GM18907 (cell line): ENCODE results near the gene CPSF3.

ENCODE experiments used
- ATAC-seq: cut with Tn5 transposase; IDR thresholded peaks from one replicate; pipeline ENCODE4 v1.9.1; 2021; ENCODE audit warnings: mild to moderate bottlenecking, moderate library complexity; ENCODE audit not compliant: unreplicated experiment

CPSF3 gene

DNA sequence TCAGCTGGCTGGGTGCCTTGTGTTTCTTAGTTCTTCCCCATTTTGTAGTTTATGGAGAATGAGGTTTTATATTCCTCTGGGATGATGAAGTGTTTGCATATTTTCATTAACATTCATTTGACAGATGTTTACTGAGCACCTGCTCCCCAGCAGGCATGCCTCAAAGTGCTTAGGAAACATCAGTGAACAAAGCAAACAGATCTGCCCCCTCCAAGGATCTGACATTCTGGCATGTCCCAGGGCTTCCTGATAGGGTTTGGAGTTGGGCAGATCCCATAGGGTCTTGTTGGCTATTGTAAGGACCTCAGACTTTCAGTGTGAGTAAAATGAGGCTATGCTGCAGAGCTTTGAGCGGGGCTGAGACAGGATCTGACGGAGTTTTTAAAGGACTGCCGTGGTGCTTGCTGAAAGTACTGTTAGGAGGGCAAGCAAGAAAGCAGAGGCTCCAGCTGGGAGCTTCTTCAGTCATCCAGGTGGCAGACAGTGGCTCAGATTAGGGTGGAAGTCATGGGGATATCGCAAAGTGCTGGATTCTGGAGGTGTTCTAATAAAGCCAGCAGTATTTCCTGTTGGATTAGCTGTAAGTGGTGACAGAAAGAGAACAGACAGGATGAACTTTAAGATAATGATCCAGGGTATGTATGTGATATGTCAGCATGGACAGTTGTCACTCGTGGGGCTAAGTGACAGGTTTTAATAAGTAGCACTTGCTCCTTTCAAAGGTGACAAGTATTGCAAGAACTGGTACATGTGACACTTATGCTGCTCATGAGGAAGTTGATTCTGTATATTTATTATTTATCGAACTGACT, 39.6 kb downstream of the CPSF3 start:
- ATAC-seq, result no peak

DNA sequence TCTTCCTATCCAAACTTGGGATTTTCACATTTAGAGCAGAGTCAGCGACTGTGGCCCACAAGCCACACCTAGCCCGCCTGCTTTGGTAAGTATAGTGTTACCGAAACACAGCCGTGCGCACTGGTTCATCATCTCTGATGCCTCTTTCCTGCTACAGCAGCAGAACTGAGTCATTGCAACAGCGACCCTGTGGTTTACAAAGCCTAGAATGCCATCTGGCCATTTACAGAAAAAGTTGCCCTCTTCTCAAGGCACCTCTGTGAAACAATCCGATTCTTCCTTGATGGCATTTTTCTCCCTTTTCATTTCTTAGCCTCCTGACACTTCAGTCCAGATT, 40.2 kb downstream of the CPSF3 start:
- no peak for ATAC-seq

DNA sequence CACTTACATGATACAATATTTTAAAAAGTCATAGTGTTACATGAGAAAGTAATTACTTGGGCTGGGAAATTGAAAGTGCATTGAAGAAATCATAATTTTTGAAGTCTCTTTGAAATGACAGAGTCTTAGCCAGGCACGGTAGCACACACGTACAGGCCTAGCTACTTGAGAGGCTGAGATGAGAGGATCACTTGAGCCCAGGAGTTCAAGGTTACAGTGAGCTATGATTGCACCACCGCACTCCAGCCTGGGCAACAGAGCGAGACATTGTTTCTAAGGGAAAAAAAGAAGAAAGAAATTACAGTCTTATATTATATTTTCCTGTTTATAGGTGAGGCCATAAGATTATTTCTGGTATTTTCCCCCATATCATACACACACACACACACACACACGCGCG, 41.7 kb downstream of the CPSF3 start:
- ATAC-seq, result no peak

GRCh38 chr2:9466147-9466683, 42.8 kb downstream of the CPSF3 start:
- ATAC-seq, result no peak

- no peak for ATAC-seq
Observed at GRCh38 chr2:9467687-9468086, 44.2 kb downstream of the CPSF3 start.

DNA sequence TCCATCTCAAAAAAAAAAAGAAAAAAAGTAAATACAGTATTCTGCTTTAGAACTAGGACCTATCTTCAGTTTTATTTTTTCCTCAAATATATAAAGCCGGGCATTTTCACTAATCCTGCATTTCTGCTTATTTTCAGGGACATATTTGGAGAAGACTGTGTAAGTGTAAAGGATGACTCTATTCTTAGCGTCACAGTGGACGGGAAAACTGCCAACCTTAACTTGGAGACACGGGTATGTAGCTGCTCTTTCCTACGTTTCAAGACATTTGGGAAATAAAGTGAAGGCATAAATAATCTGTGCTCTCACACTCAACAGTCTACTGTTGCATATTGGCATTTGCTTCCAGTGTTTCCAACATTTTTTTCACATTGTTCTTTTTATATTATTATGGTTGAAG, 47.8 kb downstream of the CPSF3 start:
- no peak for ATAC-seq

GRCh38 chr2:9472511-9472910, 49.1 kb downstream of the CPSF3 start:
- no peak for ATAC-seq

DNA sequence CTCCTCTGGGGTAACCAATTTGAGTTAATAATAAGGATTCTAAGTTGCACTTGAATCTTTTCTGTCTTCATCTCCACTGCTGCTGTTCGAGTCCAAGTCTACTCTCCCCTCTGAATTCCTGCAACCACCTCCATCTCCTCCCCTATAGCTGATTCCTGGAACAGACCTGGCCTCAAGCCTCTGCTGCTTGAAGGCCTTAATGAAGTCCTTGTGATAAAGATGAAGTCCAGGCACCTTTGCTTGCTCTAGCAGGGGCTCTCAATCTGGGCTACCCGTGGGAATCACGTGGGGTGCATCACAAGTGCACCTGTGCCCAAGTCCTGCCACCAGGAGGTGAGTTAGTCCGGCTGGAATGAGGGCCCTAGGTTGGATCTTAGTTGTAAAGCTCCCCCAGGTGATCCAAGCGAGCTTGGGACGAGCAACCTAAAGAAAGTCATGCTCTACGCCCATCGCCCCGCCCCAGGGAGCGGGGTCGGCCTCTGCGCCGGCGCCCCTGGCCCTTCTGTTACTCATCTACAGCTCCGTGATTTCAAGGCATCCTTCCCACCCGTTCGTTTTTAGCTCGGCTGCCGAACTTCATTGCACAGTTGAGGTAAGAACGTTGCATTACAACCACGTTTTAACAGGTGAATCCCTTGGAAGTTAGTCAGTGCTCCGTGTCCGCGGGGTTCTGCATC, 50.0 kb downstream of the CPSF3 start:
- ATAC-seq, result no peak

DNA sequence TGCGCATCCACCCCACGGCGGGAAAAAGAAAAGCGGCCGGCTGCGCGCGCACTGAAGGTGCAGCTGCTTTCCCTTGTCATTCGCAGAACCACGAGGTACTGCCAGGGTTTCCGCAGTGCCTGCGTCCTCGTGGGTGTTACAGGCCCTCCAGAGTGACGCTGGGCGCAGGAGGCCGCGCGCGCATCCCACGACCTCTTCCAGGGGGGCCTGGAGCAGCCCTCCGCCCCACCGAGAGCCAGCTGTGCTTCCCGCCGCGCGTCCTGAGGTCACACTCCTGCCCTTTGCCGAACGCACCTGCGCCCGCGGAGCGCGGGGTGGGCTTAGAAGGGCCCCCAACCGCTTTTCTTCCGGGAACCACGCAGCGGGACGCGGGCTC, 50.5 kb downstream of the CPSF3 start:
- ATAC-seq, result peak; percentile 24

DNA sequence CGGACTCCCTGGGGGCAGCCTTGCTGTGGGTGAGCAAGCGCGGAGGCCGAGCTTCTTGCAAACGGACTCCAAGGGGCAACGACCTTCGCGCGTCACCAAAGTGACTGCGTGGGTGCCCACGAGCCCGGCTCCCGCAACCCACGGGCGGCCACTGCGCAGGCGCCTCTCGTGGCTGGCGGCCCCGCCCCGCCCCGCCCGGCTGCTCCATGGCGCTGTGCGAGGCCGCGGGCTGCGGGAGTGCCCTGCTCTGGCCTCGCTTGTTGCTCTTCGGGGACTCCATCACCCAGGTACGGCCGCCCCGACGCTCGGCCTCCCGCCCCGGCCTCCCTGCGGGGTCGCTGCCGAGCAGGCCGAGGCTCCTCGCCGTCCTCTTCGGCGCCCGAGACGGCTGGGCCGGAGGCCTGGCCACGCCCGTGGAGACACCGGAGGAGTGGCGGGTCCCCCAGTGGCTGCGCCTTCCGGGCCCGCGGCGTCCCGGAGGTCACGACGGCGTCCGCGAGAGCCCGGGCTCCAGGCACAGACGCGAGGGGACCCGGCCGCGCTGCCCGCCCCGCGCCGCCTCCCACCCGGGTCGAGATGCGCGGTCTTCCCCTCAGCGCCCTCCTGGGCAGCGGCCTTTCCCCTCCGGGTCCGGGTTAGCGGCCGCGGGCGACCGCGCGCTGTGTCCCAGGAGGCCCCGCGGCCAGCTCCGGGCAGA, 51.1 kb downstream of the CPSF3 start, which contains the start of gene IAH1:
IAH1 (plus strand) TSS at position 191 of the 697 bp plus-strand sequence; CDS start at position 207, 16 bp downstream.
- ATAC-seq, result peak; percentile 77

DNA sequence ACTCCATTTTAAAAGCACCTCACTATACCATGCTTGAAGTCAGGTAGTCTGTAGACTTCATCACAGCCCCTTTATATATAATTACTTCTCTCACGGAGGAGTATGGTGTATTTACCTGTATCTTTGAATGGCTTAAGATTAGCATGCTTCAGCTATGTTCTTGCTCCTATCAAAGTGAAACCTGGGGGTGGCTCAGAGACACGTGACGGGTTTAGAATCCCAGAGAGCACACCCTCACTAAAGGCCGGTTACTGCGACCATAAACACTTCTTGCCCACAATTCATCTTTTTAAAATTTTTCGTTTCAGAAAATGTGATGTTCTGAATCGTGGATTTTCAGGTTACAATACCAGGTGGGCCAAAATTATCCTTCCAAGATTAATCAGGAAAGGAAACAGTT, 54.5 kb downstream of the CPSF3 start:
- no peak for ATAC-seq

GRCh38 chr2:9478526-9478925, 55.1 kb downstream of the CPSF3 start:
- ATAC-seq, result no peak

DNA sequence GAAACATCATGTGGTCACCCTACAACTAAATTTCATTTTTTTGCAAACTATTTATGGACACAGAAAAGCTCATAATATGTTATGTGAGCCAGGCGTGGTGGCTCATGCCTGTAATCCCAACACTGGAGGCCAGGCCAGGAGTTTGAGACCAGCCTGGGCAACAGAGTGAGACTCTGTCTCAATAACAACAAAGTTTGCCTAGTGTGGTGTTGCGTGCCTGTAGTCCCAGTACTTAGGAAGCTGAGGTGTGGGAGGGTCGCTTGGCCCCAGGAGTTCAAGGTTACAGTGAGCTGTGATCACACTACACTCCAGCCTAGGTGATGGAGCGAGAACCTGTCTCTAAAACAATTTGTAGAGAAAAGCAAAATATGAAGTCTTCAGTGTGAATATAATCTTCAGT, 56.7 kb downstream of the CPSF3 start:
- ATAC-seq, result no peak

DNA sequence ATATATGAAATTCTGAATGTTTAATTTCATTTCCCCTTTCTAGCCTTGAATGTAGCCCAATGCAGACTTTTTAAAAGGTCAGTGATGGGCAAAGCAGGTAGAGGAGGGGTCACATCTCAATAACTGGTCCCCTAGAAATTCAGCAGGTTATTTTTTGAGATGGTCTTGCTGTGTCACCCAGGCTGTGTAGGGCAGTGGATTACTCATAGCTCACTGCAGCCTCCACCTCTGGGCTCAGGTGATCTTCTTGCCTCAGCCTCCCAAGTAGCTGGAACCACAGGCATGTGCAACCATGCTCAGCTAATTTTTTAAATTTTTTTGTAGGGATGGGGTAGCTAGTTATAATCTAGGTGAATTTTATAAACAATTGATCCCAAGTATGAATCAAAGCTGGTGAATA, 59.7 kb downstream of the CPSF3 start:
- no peak for ATAC-seq

DNA sequence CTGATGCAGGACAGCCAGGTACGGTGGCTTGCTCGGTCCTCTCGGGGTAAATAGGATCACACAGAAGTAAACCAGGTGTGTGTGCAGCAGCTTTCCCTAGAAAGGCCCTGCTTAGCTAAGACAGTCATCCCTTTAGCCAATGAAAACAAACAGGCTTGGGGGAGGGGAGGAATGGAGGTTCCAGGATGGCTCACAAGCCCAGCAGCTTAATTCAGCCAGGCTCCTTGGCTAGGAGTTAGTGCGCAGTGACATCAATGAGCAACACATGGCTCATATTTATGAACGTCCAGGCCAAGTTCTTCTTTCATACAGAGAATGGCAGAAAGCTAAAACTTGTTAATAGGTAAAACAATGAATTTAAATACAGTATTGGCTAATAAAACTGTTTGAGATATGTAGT, 61.1 kb downstream of the CPSF3 start:
- ATAC-seq, result no peak

DNA sequence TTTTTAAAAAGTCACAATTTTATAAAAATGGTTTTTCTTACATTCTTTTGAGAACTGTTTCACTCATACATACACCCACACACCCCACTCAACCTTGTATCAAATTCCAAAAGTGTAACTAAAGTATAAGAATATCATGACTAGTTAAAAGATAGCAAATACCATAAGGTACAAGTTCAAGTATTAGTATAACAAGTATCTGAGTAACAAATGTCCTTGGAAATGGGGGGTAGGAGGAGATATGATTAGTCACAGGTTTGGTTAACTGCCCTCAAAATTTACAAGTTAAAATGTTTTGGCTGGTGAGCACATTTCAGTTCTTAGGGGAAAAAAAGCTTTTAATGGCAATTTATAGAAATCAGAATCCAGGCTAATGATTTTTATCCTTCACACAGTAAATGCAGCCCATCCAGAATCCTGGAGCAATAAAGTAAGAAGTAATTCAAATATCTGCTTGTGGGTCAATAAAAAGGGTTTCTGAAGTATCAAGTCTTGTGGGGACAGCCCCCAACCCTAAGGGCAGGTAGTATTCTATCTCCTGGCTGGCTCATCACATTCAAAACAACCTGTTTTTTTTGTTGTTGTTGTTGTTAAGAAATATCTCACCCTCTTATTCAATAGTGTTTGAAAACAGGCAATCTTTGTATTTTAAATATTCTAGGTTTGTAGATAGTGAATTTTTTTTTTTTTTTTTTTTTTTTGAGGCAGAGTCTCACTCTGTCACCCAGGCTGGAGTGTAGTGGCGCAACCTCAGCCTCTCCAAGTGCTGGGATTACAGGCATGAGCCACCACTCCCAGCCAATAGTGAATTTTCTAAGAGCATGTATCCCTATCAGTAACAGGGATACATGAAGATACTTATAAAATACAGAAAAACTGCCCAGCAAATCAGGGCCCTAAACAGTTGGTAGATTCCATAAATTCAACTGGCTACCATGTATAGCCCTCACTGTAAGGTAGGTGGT, 65.4 kb downstream of the CPSF3 start:
- no peak for ATAC-seq

DNA sequence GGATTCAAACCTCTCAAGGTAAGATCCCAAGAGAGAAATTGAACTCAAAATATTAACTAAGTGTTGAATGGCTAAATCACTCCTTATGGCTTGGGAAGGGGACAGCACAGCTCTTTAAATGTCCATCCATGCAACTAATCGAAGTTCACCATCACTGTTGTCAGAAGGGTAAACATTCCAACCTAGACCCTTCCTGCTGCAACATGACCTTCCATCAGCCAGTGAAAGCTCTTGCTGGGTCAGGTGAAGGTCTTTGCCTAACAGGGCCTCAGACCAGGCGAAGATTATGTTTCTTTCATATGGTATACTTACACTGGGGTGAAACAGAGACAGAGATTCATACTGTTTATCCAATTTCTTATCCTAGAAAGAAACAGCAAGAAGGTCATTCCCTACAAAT, 67.3 kb downstream of the CPSF3 start:
- no peak for ATAC-seq

GRCh38 chr2:9492927-9493326, 69.5 kb downstream of the CPSF3 start:
- no peak for ATAC-seq

DNA sequence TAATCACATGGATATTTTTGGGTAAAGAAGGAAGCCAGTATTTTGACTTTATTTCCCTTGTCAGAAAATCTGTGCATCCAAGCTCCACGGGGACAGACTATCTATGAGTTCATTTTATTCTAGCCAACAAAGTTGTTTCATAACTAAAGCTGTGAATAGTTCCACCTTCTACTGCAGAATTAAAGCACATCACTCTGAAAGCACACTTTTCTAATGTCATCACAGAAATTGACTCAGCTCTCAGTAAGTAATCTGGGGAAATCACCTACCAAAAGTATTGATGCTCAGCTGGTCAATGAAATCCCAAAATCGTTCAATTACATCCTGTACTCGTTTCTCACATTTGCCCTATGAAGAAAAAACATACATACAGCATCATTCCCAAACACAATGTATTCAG, 70.0 kb downstream of the CPSF3 start:
- ATAC-seq, result no peak

GRCh38 chr2:9494081-9494480, 70.6 kb downstream of the CPSF3 start:
- ATAC-seq, result no peak

DNA sequence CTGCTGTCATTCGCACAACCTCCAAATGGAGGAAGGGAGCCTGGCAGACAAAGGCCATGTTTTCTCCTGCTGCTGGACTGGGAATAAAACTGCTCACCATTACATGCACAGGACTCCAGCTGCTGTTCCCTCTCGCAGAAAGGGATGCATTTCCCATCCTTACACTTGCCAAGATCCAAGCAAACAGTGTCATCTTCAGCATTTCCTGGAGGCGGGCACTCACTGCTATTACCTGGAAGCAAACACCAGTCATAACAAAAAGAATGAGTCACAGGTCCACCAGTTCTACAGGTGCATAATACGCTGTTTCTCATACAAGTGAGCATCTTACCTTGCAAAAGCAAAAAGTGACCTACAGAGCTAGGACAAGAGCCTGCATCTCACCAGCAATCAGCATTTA, 73.6 kb downstream of the CPSF3 start:
- no peak for ATAC-seq
